ENCODE results near the gene RBM43. TPM values are rescaled to one million over a fixed set of nuclear protein-coding genes. Genes with fewer than 3 reads are reported as not detected.

RBM43 gene
- total RNA-seq, 1 donor from 2014 or later, result 6.3 TPM

DNA sequence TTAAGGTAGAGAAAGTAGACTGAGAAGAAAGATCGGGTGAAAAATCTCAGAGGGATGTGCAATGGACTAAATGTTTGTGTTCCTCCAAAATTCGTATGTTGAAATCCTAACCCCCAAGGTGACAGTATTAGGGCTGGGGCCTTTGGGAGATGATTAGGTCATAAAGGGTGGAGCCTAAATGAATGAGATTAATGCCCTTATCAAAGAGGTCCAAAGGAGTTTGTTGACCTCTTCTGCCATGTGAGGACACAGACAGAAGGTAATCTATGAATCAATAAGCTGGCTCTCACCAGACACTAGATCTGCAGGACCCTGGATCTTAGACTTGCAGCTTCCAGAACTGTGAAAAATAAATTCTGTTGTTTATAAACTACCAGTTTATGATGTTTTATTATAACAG, 30.5 kb upstream of the RBM43 start:
- Histone ChIP-seq H3K27ac (ENCODE audit: low read depth, low read length) (no peak overlapping the region), H3K4me1 (ENCODE audit: control insufficient read depth in 3 of 3, insufficient read depth in 3 of 3, low read length in 3 of 3) (no peaks in the 10 kb centered on the region), H3K9me3 (ENCODE audit: control insufficient read depth in 3 of 3, low read length in 3 of 3) (no peaks in the 10 kb centered on the region), H3K9ac (ENCODE audit: low read depth in 1 of 3, low read length in 3 of 3) (no peak overlapping the region), H3K36me3 (ENCODE audit: control insufficient read depth in 3 of 3, insufficient read depth in 3 of 3, low read length in 3 of 3) (no peaks in the 10 kb centered on the region), H3K27me3 (ENCODE audit: control insufficient read depth in 3 of 3, insufficient read depth in 3 of 3, low read length in 3 of 3) (no peaks in the 10 kb centered on the region), H3K4me3 (ENCODE audit: low read length in 3 of 3) (no peak overlapping the region)

DNA sequence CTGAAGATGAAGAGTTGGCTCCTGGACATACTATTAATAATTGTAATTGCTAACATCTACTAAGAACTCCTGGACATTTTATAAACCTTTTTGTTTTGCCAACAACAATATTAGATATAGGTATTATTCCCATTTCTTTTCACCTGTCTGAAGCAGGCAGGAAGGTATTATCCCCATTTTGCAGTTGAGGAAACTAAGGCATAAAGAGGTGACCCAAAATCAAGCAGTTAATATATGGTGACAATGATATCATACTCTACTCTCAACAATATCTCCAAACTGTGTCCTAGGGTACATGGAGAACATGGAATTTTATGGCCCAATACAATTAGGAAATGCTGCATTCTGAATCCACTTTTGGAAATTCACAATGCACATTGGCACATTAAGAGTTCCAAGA, 29.6 kb upstream of the RBM43 start:
- H3K4me1 ChIP-seq (ENCODE audit: control insufficient read depth in 3 of 3, insufficient read depth in 3 of 3, low read length in 3 of 3), result no peaks in the 10 kb centered on the region
- no peaks in the 10 kb centered on the region for H3K36me3 ChIP-seq (ENCODE audit: control insufficient read depth in 3 of 3, insufficient read depth in 3 of 3, low read length in 3 of 3)
- no peaks in the 10 kb centered on the region for H3K9me3 ChIP-seq (ENCODE audit: control insufficient read depth in 3 of 3, low read length in 3 of 3)
- no peak overlapping the region for H3K27ac ChIP-seq (ENCODE audit: low read depth, low read length)
- no peaks in the 10 kb centered on the region for H3K27me3 ChIP-seq (ENCODE audit: control insufficient read depth in 3 of 3, insufficient read depth in 3 of 3, low read length in 3 of 3)
- no peak overlapping the region for H3K4me3 ChIP-seq (ENCODE audit: low read length in 3 of 3)
- no peak overlapping the region for H3K9ac ChIP-seq (ENCODE audit: low read depth in 1 of 3, low read length in 3 of 3)

DNA sequence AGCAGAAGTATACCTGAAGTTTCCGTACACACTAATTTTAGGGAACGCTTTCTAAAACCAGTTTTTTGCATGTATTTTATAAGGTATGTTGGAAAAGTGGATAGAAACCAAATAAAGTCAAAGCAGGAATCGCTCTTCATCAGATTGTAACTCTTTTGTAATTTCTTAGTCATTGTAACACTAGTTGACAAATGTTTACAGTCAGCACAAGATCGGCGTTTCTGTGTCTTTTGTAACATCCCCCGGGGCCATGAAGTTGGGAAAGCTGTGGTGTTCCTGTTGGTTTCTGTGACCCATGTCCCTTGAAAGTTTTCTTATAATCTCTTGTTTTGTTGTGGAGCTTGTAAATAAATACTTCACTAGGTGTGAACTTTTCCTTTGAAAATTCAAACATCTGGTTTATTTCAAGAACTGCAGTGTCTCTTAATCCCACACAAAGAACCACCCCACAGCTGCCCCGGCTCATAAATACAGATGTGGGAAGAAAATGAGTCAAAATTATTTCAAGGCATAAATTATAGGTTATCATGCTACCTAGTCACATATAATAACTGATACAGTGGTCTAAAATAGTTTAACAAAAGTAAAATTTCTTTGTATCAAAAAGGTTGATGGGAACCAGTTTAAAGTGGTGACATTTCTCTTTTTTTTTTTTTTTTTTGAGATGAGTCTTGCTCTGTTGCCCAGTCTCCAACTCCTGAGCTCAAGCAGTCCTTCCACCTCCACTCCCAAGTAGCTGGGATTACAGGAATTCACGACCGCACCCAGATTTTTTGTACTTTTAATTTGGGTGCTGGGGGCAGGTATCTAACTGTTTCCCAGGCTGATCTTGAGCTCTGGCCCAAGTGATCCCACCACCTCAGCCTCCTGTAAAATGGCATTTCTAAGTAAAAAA, 28.6 kb upstream of the RBM43 start:
- H3K4me1 ChIP-seq (ENCODE audit: control insufficient read depth in 3 of 3, insufficient read depth in 3 of 3, low read length in 3 of 3), result no peaks in the 10 kb centered on the region
- H3K36me3 ChIP-seq (ENCODE audit: control insufficient read depth in 3 of 3, insufficient read depth in 3 of 3, low read length in 3 of 3), result no peaks in the 10 kb centered on the region
- H3K4me3 ChIP-seq (ENCODE audit: low read length in 3 of 3), result peak overlapping the region; percentile 70 to 81 (median 79)
- H3K9me3 ChIP-seq (ENCODE audit: control insufficient read depth in 3 of 3, low read length in 3 of 3), result no peaks in the 10 kb centered on the region
- H3K9ac ChIP-seq (ENCODE audit: low read depth in 1 of 3, low read length in 3 of 3), result peak overlapping the region; percentile 83 to 88 (median 85)
- peak overlapping the region; percentile 92 for H3K27ac ChIP-seq (ENCODE audit: low read depth, low read length)
- no peaks in the 10 kb centered on the region for H3K27me3 ChIP-seq (ENCODE audit: control insufficient read depth in 3 of 3, insufficient read depth in 3 of 3, low read length in 3 of 3)

DNA sequence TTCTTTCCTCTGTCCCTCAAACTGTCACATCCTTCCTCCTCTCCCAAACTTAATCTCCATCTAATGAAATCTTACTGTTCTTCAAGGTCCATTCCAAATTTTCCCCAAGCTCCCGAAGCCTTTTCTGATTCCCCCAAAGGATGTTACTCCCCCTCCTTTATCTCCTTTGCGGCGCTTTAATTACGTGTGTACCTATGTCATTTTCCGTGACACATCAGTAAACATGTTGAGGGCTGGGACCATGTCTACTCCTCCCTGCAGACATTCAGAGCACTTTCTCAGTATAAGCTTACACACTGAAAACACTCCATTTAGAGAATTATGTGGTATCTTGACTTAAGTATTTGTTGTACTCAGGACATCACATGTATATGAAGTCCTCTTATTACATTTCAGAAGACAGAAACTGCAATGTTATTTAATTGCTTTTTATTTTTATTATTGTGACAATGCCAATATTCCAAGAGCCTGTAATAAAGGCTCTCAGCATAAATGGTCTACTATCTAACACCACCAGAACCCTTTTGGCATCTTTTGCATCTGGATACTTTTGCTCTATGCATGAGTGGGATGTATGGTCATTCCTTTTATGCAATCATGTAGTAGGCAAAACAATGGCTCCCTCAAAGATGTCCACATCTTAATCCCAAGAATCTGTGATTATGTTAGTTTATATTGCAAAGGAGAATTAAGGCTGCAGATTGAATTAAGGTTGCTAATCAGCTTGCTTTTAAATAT, 26.0 kb upstream of the RBM43 start:
- no peak overlapping the region for H3K4me3 ChIP-seq (ENCODE audit: low read length in 3 of 3)
- H3K9me3 ChIP-seq (ENCODE audit: control insufficient read depth in 3 of 3, low read length in 3 of 3), result no peaks in the 10 kb centered on the region
- H3K9ac ChIP-seq (ENCODE audit: low read depth in 1 of 3, low read length in 3 of 3), result no peak overlapping the region
- H3K27ac ChIP-seq (ENCODE audit: low read depth, low read length), result no peak overlapping the region
- no peaks in the 10 kb centered on the region for H3K27me3 ChIP-seq (ENCODE audit: control insufficient read depth in 3 of 3, insufficient read depth in 3 of 3, low read length in 3 of 3)
- H3K4me1 ChIP-seq (ENCODE audit: control insufficient read depth in 3 of 3, insufficient read depth in 3 of 3, low read length in 3 of 3), result no peaks in the 10 kb centered on the region
- no peaks in the 10 kb centered on the region for H3K36me3 ChIP-seq (ENCODE audit: control insufficient read depth in 3 of 3, insufficient read depth in 3 of 3, low read length in 3 of 3)

DNA sequence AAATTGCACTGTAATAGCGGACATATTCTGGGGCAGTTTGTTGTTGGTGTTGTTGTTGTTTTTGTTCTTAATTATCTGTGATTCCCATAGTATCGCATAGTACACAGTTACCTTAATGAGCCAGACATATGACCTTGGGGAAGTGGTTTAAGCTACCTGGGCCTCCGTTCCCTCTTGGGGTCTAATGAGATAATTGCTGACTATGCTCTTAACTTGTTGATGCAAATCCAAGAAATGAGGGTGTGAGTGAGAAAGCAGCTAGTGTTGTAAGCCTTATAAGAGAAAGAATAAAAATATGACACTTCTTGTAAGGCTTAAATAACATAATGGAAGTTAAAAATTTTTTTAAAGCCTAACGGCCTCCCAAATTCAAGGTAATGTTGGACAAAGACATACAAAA, 20.7 kb upstream of the RBM43 start:
- H3K27ac ChIP-seq (ENCODE audit: low read depth, low read length), result no peak overlapping the region
- peaks cover 3 to 18% (median 6%) of the 10 kb centered on the region in 3 donors for H3K36me3 ChIP-seq (ENCODE audit: control insufficient read depth in 3 of 3, insufficient read depth in 3 of 3, low read length in 3 of 3)
- H3K9ac ChIP-seq (ENCODE audit: low read depth in 1 of 3, low read length in 3 of 3), result no peak overlapping the region

DNA sequence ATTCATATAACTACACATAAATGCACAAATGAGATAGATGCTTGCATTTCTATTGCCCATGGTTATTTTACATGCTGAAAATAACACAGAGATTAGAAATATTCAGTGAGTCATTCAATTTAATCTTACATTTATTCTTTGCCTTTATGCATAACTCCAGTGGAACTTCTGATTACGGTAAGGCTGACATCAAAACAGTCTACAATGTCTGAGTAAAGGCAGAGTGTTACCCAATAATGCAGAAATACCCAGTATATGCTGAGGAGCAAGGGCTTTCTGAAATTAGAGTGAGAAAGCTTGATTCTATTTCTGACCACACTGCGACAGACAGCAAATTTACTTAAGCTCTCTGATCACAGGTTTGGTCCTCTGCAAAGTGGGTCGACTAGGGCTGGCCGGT, 18.6 kb upstream of the RBM43 start:
- no peaks in the 10 kb centered on the region for H3K27me3 ChIP-seq (ENCODE audit: control insufficient read depth in 3 of 3, insufficient read depth in 3 of 3, low read length in 3 of 3)
- no peak overlapping the region for H3K27ac ChIP-seq (ENCODE audit: low read depth, low read length)
- H3K4me3 ChIP-seq (ENCODE audit: low read length in 3 of 3), result no peak overlapping the region
- H3K9me3 ChIP-seq (ENCODE audit: control insufficient read depth in 3 of 3, low read length in 3 of 3), result no peaks in the 10 kb centered on the region
- H3K36me3 ChIP-seq (ENCODE audit: control insufficient read depth in 3 of 3, insufficient read depth in 3 of 3, low read length in 3 of 3), result peaks cover 3 to 21% (median 9%) of the 10 kb centered on the region in 3 donors
- no peak overlapping the region for H3K9ac ChIP-seq (ENCODE audit: low read depth in 1 of 3, low read length in 3 of 3)
- H3K4me1 ChIP-seq (ENCODE audit: control insufficient read depth in 3 of 3, insufficient read depth in 3 of 3, low read length in 3 of 3), result no peaks in the 10 kb centered on the region

More for the DNA sequence above, 20.7 kb upstream of the RBM43 start:
- Histone ChIP-seq H3K27me3 (ENCODE audit: control insufficient read depth in 3 of 3, insufficient read depth in 3 of 3, low read length in 3 of 3) (no peaks in the 10 kb centered on the region), H3K4me3 (ENCODE audit: low read length in 3 of 3) (no peak overlapping the region), H3K4me1 (ENCODE audit: control insufficient read depth in 3 of 3, insufficient read depth in 3 of 3, low read length in 3 of 3) (no peaks in the 10 kb centered on the region), H3K9me3 (ENCODE audit: control insufficient read depth in 3 of 3, low read length in 3 of 3) (no peaks in the 10 kb centered on the region)

DNA sequence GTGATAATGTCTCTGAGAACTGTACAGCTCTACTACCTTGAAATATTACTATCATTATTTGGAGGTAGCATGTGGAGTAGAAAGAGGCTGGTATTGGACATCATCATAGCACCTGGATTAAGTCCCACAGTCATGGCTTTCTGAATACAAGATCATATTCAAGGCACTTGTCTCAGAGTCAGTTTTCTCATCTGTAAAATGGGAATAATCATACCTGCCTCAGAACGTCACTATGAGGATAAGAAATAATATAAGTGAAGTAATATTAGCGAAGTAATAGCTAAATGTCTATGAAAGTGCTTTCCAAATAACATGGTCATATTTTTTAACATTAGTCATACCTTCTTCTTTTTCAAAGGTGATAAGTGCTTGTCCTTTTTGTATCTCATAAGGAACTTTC, 16.8 kb upstream of the RBM43 start:
- Histone ChIP-seq H3K9me3 (ENCODE audit: control insufficient read depth in 3 of 3, low read length in 3 of 3) (no peaks in the 10 kb centered on the region), H3K27me3 (ENCODE audit: control insufficient read depth in 3 of 3, insufficient read depth in 3 of 3, low read length in 3 of 3) (no peaks in the 10 kb centered on the region), H3K36me3 (ENCODE audit: control insufficient read depth in 3 of 3, insufficient read depth in 3 of 3, low read length in 3 of 3) (peaks cover 3 to 21% (median 9%) of the 10 kb centered on the region in 3 donors), H3K27ac (ENCODE audit: low read depth, low read length) (no peak overlapping the region), H3K4me3 (ENCODE audit: low read length in 3 of 3) (no peak overlapping the region), H3K9ac (ENCODE audit: low read depth in 1 of 3, low read length in 3 of 3) (no peak overlapping the region), H3K4me1 (ENCODE audit: control insufficient read depth in 3 of 3, insufficient read depth in 3 of 3, low read length in 3 of 3) (no peaks in the 10 kb centered on the region)

DNA sequence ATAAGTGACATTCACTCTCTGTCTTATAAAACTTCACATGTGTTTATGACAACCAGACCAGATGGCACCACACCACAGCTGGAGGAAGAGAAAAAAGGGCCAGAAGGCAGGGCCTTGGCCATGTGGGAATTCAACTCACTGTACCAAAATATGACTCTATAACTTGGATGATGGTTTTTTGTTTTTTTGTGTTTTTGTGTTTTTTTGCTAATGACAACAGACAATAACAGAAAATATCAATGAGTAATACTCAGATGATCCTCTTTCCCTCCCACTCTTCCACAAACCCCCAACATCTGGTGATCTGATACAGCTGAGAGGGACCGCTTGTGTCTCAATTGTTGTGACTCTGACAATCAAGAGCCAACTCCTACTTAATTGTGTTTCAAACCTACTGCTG, 15.4 kb upstream of the RBM43 start:
- no peaks in the 10 kb centered on the region for H3K9me3 ChIP-seq (ENCODE audit: control insufficient read depth in 3 of 3, low read length in 3 of 3)
- no peak overlapping the region for H3K9ac ChIP-seq (ENCODE audit: low read depth in 1 of 3, low read length in 3 of 3)
- peaks cover 0 to 17% (median 9%) of the 10 kb centered on the region in 3 donors for H3K36me3 ChIP-seq (ENCODE audit: control insufficient read depth in 3 of 3, insufficient read depth in 3 of 3, low read length in 3 of 3)
- H3K4me1 ChIP-seq (ENCODE audit: control insufficient read depth in 3 of 3, insufficient read depth in 3 of 3, low read length in 3 of 3), result no peaks in the 10 kb centered on the region
- H3K27me3 ChIP-seq (ENCODE audit: control insufficient read depth in 3 of 3, insufficient read depth in 3 of 3, low read length in 3 of 3), result no peaks in the 10 kb centered on the region
- H3K4me3 ChIP-seq (ENCODE audit: low read length in 3 of 3), result no peak overlapping the region
- no peak overlapping the region for H3K27ac ChIP-seq (ENCODE audit: low read depth, low read length)

DNA sequence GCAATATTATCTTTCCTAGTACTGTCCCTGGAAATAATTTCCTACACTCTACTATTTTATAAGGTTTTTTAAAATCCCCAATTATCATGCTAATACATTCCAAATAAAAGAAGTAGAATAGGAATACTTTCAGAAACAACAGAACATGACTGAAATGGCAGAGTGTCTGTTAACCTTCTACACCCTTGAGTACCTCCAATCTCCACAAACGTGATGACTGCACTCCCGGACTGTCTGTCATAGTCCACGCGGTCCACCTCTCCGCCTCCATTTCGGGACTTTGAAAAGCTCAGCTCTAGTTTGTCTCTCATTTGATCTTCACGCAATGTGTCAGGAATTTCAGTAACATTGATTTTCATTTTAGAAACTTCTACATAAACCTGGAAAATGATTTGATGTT, 13.6 kb upstream of the RBM43 start:
- Histone ChIP-seq H3K36me3 (ENCODE audit: control insufficient read depth in 3 of 3, insufficient read depth in 3 of 3, low read length in 3 of 3) (peaks cover 0 to 17% (median 5%) of the 10 kb centered on the region in 3 donors), H3K27ac (ENCODE audit: low read depth, low read length) (no peak overlapping the region), H3K4me3 (ENCODE audit: low read length in 3 of 3) (no peak overlapping the region), H3K4me1 (ENCODE audit: control insufficient read depth in 3 of 3, insufficient read depth in 3 of 3, low read length in 3 of 3) (no peaks in the 10 kb centered on the region), H3K9ac (ENCODE audit: low read depth in 1 of 3, low read length in 3 of 3) (no peak overlapping the region), H3K27me3 (ENCODE audit: control insufficient read depth in 3 of 3, insufficient read depth in 3 of 3, low read length in 3 of 3) (no peaks in the 10 kb centered on the region), H3K9me3 (ENCODE audit: control insufficient read depth in 3 of 3, low read length in 3 of 3) (no peaks in the 10 kb centered on the region)

DNA sequence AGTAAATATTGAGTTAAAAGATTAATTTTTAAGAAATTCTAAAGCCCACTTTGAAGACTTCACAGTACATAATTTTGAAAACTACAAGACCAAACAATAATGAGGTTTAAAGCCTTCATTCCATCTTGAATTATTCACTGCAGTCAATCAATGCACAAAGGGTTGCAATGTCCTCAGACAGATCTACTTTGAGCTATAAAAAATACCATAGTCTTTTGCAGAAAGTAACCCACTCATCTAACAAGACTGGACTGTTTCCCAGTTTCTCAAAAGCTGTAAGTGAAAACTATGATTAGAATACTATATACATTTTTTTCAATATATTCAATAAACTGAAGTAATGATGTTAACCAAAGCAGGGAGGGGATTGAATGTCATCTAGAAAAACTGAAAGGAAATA, 10.2 kb upstream of the RBM43 start:
- no peaks in the 10 kb centered on the region for H3K4me1 ChIP-seq (ENCODE audit: control insufficient read depth in 3 of 3, insufficient read depth in 3 of 3, low read length in 3 of 3)
- H3K9me3 ChIP-seq (ENCODE audit: control insufficient read depth in 3 of 3, low read length in 3 of 3), result no peaks in the 10 kb centered on the region
- no peak overlapping the region for H3K4me3 ChIP-seq (ENCODE audit: low read length in 3 of 3)
- no peak overlapping the region for H3K9ac ChIP-seq (ENCODE audit: low read depth in 1 of 3, low read length in 3 of 3)
- no peaks in the 10 kb centered on the region for H3K27me3 ChIP-seq (ENCODE audit: control insufficient read depth in 3 of 3, insufficient read depth in 3 of 3, low read length in 3 of 3)
- H3K27ac ChIP-seq (ENCODE audit: low read depth, low read length), result no peak overlapping the region
- H3K36me3 ChIP-seq (ENCODE audit: control insufficient read depth in 3 of 3, insufficient read depth in 3 of 3, low read length in 3 of 3), result peaks cover 0 to 7% (median 4%) of the 10 kb centered on the region in 3 donors

Data from skeletal muscle tissue (tissue), 4 donors.